K562 (cell line): ENCODE data around the gene MAN1A1. TPM values are rescaled to one million over a fixed set of nuclear protein-coding genes. Genes with fewer than 3 reads are reported as not detected.

Experiments used
- ASH1L ChIP-seq: fragments of 450-650 bp; IDR thresholded peaks from 2 replicates; pipeline ENCODE4 v1.6.1; 2018; ENCODE audit warnings: borderline replicate concordance, mild to moderate bottlenecking, low read depth; ENCODE audit not compliant: partially characterized antibody
- ATF7 ChIP-seq: fragments of 450-650 bp; IDR thresholded peaks from 2 replicates; pipeline ENCODE4 v1.7.1; 2014; ENCODE audit warnings: mild to moderate bottlenecking, moderate library complexity
- CREBBP ChIP-seq: IDR thresholded peaks from one replicate; pipeline ENCODE4 v1.6.1; 2012; ENCODE audit warnings: low read depth, mild to moderate bottlenecking, control low read depth, inconsistent platforms, low read length
- IRF9 ChIP-seq: fragments of 450-650 bp; IDR thresholded peaks from 2 replicates; pipeline ENCODE4 v1.6.1; 2016; ENCODE audit warnings: missing biosample characterization, missing genetic modification characterization
- JUND ChIP-seq, 2 experiments: IDR thresholded peaks; 2 replicates in 1 of 2; 3 replicates in 1 of 2; pipeline ENCODE4 v1.6.1; 2011; ENCODE audit warnings: borderline replicate concordance in 2 of 2, low read depth in 2 of 2, low read length in 2 of 2, improper control_type of control experiment in 1 of 2, missing biosample characterization in 1 of 2, missing genetic modification characterization in 1 of 2, missing genetic modification reagents in 1 of 2
- NR1H2 ChIP-seq: sonication (generic); formaldehyde crosslinking; IDR thresholded peaks from 2 replicates; pipeline ENCODE4 v1.4.0; 2020; ENCODE audit warnings: mild to moderate bottlenecking, missing genetic modification reagents
- SNAPC5 ChIP-seq: fragments of 250-450 bp; sonication (Bioruptor Pico); IDR thresholded peaks from 2 replicates; pipeline ENCODE4 v1.8.0; 2021; ENCODE audit warnings: moderate library complexity, mild to moderate bottlenecking, inconsistent platforms
- YY1 ChIP-seq, 3 experiments: IDR thresholded peaks; 2 replicates each; pipeline ENCODE4 v1.6.1; 2011; ENCODE audit warnings: low read length in 2 of 3, mild to moderate bottlenecking in 2 of 3, moderate library complexity in 2 of 3, borderline replicate concordance in 1 of 3, control low read depth in 1 of 3, low read depth in 1 of 3; ENCODE audit not compliant: insufficient read depth in 3 of 3, insufficient replicate concordance in 2 of 3, control insufficient read depth in 1 of 3, insufficient read length in 1 of 3; ENCODE audit errors: extremely low read depth in 1 of 3
- ZBTB11 ChIP-seq, 3 experiments: fragments of 200-800 bp in 1 of 3; fragments of 250-450 bp in 1 of 3; fragments of 450-650 bp in 1 of 3; sonication (Bioruptor Pico) in 1 of 3; sonication (Bioruptor generic) in 1 of 3; formaldehyde crosslinking in 1 of 3; IDR thresholded peaks; 2 replicates each; pipeline versions ENCODE4 v1.6.1 to v1.8.0; 2016 to 2022; ENCODE audit warnings: mild to moderate bottlenecking in 2 of 3, missing genetic modification characterization in 2 of 3, missing compliant biosample characterization in 1 of 3, moderate library complexity in 1 of 3
- ZFP36 ChIP-seq: fragments of 150-350 bp; IDR thresholded peaks from 2 replicates; pipeline ENCODE4 v1.6.1; 2018; ENCODE audit warnings: low read length, low read depth; ENCODE audit not compliant: partially characterized antibody
- ZNF707 ChIP-seq: fragments of 250-450 bp; sonication (Bioruptor Pico); conservative IDR thresholded peaks from 2 replicates; pipeline ENCODE4 v1.8.0; 2022; ENCODE audit warnings: inconsistent platforms, mild to moderate bottlenecking, moderate library complexity
- ZNF766 ChIP-seq: fragments of 200-800 bp; sonication (Bioruptor generic); conservative IDR thresholded peaks from 2 replicates; pipeline ENCODE4 v1.6.1; 2016; ENCODE audit warnings: missing genetic modification characterization, missing compliant biosample characterization
- polyA plus RNA-seq, 8 experiments: library from polyadenylated mRNA; depleted of rRNA in 4 of 8; stranded (reverse) in 5 of 8; unstranded in 3 of 8; fragments of >200 nt; fragmentation: Nextera tagmentation in 2 of 8; fragmentation: Illumina TruSeq in 1 of 8; extraction: Ambion mirVana in 2 of 8; extraction: Trizol in 1 of 8; gene quantifications; 2 replicates each; pipeline versions ENCODE4 v1.2.1 to v1.2.3, GENCODE V29; 2011 to 2014; ENCODE audit warnings: inconsistent platforms in 1 of 8, missing spikeins in 1 of 8
- total RNA-seq, 7 experiments: library from RNA; depleted of rRNA in 6 of 7; stranded (reverse); fragments of >200 nt in 6 of 7; fragmentation: Illumina TruSeq in 2 of 7; extraction: Trizol in 2 of 7; gene quantifications; 2 replicates each; pipeline versions ENCODE4 v1.2.1 to v1.2.3, GENCODE V29; 2011 to 2021; ENCODE audit warnings: low replicate concordance in 1 of 7
- TF ChIP-seq, protein P1 (sequence below): fragments of 450-650 bp; IDR thresholded peaks from 2 replicates; pipeline ENCODE4 v1.6.1; 2018; ENCODE audit not compliant: partially characterized antibody
- TF ChIP-seq, protein P2 (sequence below): fragments of 200-800 bp; sonication (Bioruptor generic); IDR thresholded peaks from 2 replicates; pipeline ENCODE4 v1.6.1; 2017; ENCODE audit warnings: missing genetic modification characterization, missing compliant biosample characterization
- TF ChIP-seq, protein P3 (sequence below): fragments of 450-650 bp; IDR thresholded peaks from 2 replicates; pipeline ENCODE4 v1.6.1; 2016; ENCODE audit warnings: low read depth, mild to moderate bottlenecking, moderate library complexity

MAN1A1 gene
- total and polyA plus RNA-seq, 9 of the 15 experiments (the other 6 are each of a cell fraction or from before 2014, with no cell fraction given) = 24.5 to 78.4 (median 59.7) TPM

GRCh38 chr6:119145111-119145510 lies 204.4 kb downstream of the MAN1A1 start (continued):
- TF ChIP-seq CREBBP = no peak
- no peak; the same call in 1 of the 2 replicates for TF ChIP-seq ZNF766 (CRISPR knock-in tag)
- no peak for TF ChIP-seq IRF9
- TF ChIP-seq ATF7 = no peak
- peak in 1 of 3 experiments; percentile 17 for TF ChIP-seq YY1 (IDR thresholded peaks at IDR 0.05; ENCODE audit: borderline replicate concordance in 1 of 3, control insufficient read depth in 1 of 3, extremely low read depth in 1 of 3, insufficient read depth in 3 of 3, insufficient read length in 1 of 3, insufficient replicate concordance in 2 of 3, low read depth in 1 of 3, low read length in 2 of 3)
- TF ChIP-seq ZFP36 = no peak
- peak; percentile 13; the same call in 1 of the 2 replicates for TF ChIP-seq JUND (IDR thresholded peaks at IDR 0.05; ENCODE audit: borderline replicate concordance, low read depth, low read length)
- TF ChIP-seq JUND (tag; IDR thresholded peaks at IDR 0.05; ENCODE audit: borderline replicate concordance, low read depth, low read length) = peak; percentile 29; the same call in 2 of the 3 replicates
- no peak for TF ChIP-seq SNAPC5
- TF ChIP-seq, protein P1, sequence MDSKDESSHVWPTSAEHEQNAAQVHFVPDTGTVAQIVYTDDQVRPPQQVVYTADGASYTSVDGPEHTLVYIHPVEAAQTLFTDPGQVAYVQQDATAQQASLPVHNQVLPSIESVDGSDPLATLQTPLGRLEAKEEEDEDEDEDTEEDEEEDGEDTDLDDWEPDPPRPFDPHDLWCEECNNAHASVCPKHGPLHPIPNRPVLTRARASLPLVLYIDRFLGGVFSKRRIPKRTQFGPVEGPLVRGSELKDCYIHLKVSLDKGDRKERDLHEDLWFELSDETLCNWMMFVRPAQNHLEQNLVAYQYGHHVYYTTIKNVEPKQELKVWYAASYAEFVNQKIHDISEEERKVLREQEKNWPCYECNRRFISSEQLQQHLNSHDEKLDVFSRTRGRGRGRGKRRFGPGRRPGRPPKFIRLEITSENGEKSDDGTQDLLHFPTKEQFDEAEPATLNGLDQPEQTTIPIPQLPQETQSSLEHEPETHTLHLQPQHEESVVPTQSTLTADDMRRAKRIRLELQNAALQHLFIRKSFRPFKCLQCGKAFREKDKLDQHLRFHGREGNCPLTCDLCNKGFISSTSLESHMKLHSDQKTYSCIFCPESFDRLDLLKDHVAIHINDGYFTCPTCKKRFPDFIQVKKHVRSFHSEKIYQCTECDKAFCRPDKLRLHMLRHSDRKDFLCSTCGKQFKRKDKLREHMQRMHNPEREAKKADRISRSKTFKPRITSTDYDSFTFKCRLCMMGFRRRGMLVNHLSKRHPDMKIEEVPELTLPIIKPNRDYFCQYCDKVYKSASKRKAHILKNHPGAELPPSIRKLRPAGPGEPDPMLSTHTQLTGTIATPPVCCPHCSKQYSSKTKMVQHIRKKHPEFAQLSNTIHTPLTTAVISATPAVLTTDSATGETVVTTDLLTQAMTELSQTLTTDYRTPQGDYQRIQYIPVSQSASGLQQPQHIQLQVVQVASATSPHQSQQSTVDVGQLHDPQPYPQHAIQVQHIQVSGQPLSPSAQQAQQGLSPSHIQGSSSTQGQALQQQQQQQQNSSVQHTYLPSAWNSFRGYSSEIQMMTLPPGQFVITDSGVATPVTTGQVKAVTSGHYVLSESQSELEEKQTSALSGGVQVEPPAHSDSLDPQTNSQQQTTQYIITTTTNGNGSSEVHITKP = no peak
- TF ChIP-seq ZNF707 = no peak
- TF ChIP-seq, protein P2, sequence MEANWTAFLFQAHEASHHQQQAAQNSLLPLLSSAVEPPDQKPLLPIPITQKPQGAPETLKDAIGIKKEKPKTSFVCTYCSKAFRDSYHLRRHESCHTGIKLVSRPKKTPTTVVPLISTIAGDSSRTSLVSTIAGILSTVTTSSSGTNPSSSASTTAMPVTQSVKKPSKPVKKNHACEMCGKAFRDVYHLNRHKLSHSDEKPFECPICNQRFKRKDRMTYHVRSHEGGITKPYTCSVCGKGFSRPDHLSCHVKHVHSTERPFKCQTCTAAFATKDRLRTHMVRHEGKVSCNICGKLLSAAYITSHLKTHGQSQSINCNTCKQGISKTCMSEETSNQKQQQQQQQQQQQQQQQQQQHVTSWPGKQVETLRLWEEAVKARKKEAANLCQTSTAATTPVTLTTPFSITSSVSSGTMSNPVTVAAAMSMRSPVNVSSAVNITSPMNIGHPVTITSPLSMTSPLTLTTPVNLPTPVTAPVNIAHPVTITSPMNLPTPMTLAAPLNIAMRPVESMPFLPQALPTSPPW (CRISPR knock-in tag) = no peak
- no peak for TF ChIP-seq NR1H2 (CRISPR knock-in tag)
- TF ChIP-seq, protein P3, sequence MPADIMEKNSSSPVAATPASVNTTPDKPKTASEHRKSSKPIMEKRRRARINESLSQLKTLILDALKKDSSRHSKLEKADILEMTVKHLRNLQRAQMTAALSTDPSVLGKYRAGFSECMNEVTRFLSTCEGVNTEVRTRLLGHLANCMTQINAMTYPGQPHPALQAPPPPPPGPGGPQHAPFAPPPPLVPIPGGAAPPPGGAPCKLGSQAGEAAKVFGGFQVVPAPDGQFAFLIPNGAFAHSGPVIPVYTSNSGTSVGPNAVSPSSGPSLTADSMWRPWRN = no peak
- TF ChIP-seq ASH1L = no peak
- no peak for TF ChIP-seq ZBTB11 (CRISPR knock-in tag; IDR thresholded peaks at IDR 0.05)
